Measurements from ENCODE around the gene GARNL3. TPM values are rescaled to one million over a fixed set of nuclear protein-coding genes. Genes with fewer than 3 reads are reported as not detected.

Gene GARNL3
- total and polyA plus RNA-seq, 2 experiments from 2014 or later: 9.5 to 10.5 TPM

- Histone ChIP-seq H4K20me1 (ENCODE audit: insufficient read depth, poor library complexity, severe bottlenecking) (peaks cover 10% of the 10 kb centered on the region), H3K4me2 (no peak overlapping the region), H3K79me2 (peaks cover 11% of the 10 kb centered on the region), H3K27ac (no peak overlapping the region), H3K4me3 (no peak overlapping the region), H3K9me3 (ENCODE audit: low read depth) (no peaks in the 10 kb centered on the region), H3K36me3 (replicated peaks; ENCODE audit: insufficient read depth, low read depth) (no peaks in the 10 kb centered on the region), H3K4me1 (ENCODE audit: insufficient read depth) (no peaks in the 10 kb centered on the region), H3K27me3 (no peaks in the 10 kb centered on the region), H3K9me2 (replicated peaks; ENCODE audit: insufficient read depth) (no peaks in the 10 kb centered on the region), H2AFZ (no peak overlapping the region)
- WGBS (ENCODE audit: low lambda C conversion rate, missing lambda C conversion rate): 97% methylated on average over 20 of the region's 20 CpGs
- no peak for TF ChIP-seq CTCF (IDR thresholded peaks at IDR 0.05; ENCODE audit: poor library complexity)
- TF ChIP-seq EZH2phosphoT487 (IDR thresholded peaks at IDR 0.05; ENCODE audit: low read depth, severe bottlenecking, unreplicated experiment): no peak
- no peak for TF ChIP-seq EZH2 (IDR thresholded peaks at IDR 0.05; ENCODE audit: borderline replicate concordance)
- DNase-seq (ENCODE audit: low spot score): no peak
Measured at GRCh38 chr9:127405344-127406125, 141.0 kb downstream of the GARNL3 start.

- H3K4me2 ChIP-seq: no peak overlapping the region
- 80% methylated on average over 13 of the region's 13 CpGs for WGBS (ENCODE audit: low lambda C conversion rate, missing lambda C conversion rate)
- no peak overlapping the region for H2AFZ ChIP-seq
- no peaks in the 10 kb centered on the region for H3K9me3 ChIP-seq (ENCODE audit: low read depth)
- no peaks in the 10 kb centered on the region for H3K79me2 ChIP-seq
- H3K27me3 ChIP-seq: no peaks in the 10 kb centered on the region
- TF ChIP-seq EZH2phosphoT487 (IDR thresholded peaks at IDR 0.05; ENCODE audit: low read depth, severe bottlenecking, unreplicated experiment) (no peak), CTCF (IDR thresholded peaks at IDR 0.05; ENCODE audit: poor library complexity) (no peak), EZH2 (IDR thresholded peaks at IDR 0.05; ENCODE audit: borderline replicate concordance) (no peak)
- no peaks in the 10 kb centered on the region for H3K4me1 ChIP-seq (ENCODE audit: insufficient read depth)
- H3K27ac ChIP-seq: no peak overlapping the region
- no peak for DNase-seq (ENCODE audit: low spot score)
- no peaks in the 10 kb centered on the region for H3K36me3 ChIP-seq (replicated peaks; ENCODE audit: insufficient read depth, low read depth)
- H4K20me1 ChIP-seq (ENCODE audit: insufficient read depth, poor library complexity, severe bottlenecking): peaks cover 7% of the 10 kb centered on the region
- H3K4me3 ChIP-seq: no peak overlapping the region
- no peaks in the 10 kb centered on the region for H3K9me2 ChIP-seq (replicated peaks; ENCODE audit: insufficient read depth)
Measured at GRCh38 chr9:127406799-127407491, 142.4 kb downstream of the GARNL3 start.

GRCh38 chr9:127407492-127407843 lies 142.9 kb downstream of the GARNL3 start:
- H3K9me2 ChIP-seq (replicated peaks; ENCODE audit: insufficient read depth): no peaks in the 10 kb centered on the region
- no peak overlapping the region for H2AFZ ChIP-seq
- TF ChIP-seq EZH2 (IDR thresholded peaks at IDR 0.05; ENCODE audit: borderline replicate concordance) (no peak), EZH2phosphoT487 (IDR thresholded peaks at IDR 0.05; ENCODE audit: low read depth, severe bottlenecking, unreplicated experiment) (no peak), CTCF (IDR thresholded peaks at IDR 0.05; ENCODE audit: poor library complexity) (no peak)
- H3K27ac ChIP-seq: no peak overlapping the region
- no peak for DNase-seq (ENCODE audit: low spot score)
- WGBS (ENCODE audit: low lambda C conversion rate, missing lambda C conversion rate): 78% methylated on average over 6 of the region's 6 CpGs
- no peak overlapping the region for H3K4me2 ChIP-seq
- H3K79me2 ChIP-seq: no peaks in the 10 kb centered on the region
- H4K20me1 ChIP-seq (ENCODE audit: insufficient read depth, poor library complexity, severe bottlenecking): peaks cover 7% of the 10 kb centered on the region
- H3K4me3 ChIP-seq: no peak overlapping the region
- H3K9me3 ChIP-seq (ENCODE audit: low read depth): no peaks in the 10 kb centered on the region
- no peaks in the 10 kb centered on the region for H3K4me1 ChIP-seq (ENCODE audit: insufficient read depth)
- H3K27me3 ChIP-seq: no peaks in the 10 kb centered on the region
- no peaks in the 10 kb centered on the region for H3K36me3 ChIP-seq (replicated peaks; ENCODE audit: insufficient read depth, low read depth)

All from hepatocyte (in vitro differentiated cells).